ENCODE results near the gene ETV6.

The ETV6 gene

GRCh38 chr12:11777451-11777850 lies 128.0 kb downstream of the ETV6 start:
- DNase-seq (ENCODE audit: low read depth): no peak

DNA sequence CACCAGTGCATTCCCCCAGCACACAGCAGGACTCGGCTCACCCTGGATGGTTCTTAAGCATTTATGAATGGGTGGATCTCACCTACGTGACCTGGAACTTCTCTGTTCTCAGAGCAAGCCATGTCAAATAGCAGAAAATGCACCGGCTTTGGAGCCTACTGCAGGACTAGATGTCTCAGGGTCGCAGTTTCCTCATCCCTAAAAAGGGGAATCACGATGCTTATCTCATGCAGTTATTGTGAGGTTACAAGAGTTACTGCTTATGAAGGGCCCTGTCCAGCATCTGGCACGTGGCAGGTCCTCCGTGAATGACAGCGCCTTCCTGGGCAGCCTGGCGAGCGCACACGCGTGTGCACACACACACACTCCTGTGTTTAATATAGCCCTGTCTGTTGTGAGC lies 128.5 kb downstream of the ETV6 start:
- no peak for DNase-seq (ENCODE audit: low read depth)

GRCh38 chr12:11778713-11779685 lies 129.5 kb downstream of the ETV6 start:
- peak; percentile 79 for DNase-seq (ENCODE audit: low read depth)

DNA sequence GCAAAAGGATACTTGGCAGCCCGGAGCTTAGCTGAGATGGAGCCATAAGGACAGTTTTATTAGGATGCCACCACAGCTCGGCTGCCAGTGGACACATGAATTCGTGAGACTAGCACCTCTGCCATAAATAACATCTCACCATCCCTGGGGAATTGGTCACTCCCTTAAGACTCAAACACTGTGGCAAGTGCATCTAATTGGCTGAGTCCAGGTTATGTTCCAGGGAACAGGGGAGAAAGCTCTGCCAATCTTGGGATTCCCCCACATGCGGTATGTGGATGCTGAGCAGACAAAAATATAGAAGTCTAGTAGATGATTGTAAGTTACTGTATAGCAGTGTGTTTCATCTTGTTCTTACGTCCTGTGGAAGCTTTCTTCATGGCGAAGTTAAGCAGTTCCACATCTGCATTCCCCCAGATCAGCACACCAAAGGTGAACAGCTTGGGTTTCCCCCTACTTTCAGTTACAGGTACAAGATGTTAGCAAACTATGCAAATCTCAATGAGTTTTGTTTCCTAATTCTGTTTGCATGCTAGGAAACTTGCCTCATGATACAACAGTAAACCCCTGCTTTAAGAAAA lies 131.1 kb downstream of the ETV6 start:
- DNase-seq (ENCODE audit: low read depth): no peak

GRCh38 chr12:11782914-11783420 lies 133.5 kb downstream of the ETV6 start:
- DNase-seq (ENCODE audit: low read depth): no peak

DNA sequence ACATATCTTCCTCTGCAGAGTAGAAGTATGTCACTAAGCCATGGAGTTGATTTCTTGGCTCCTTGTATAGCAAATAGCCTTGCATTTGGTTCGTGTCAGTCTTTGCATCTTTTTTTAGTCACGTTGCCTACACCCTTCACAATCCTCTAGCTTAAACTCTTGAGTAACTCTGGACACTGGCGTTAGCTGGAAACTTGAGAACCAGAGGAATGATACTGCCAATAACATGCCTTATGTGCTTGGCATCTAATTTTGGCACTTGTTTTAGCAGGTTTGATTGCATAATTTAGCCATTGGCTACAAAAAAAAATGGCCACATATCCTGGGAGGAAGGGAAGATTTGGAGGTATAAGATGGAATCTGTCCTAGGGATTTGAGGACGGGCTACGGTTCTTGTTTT lies 136.2 kb downstream of the ETV6 start:
- DNase-seq (ENCODE audit: low read depth): peak; percentile 97

GRCh38 chr12:11786638-11787365 lies 137.3 kb downstream of the ETV6 start:
- peak; percentile 32 for DNase-seq (ENCODE audit: low read depth)

- no peak for DNase-seq (ENCODE audit: low read depth)
Measured at GRCh38 chr12:11787437-11787836, 138.0 kb downstream of the ETV6 start.

- no peak for DNase-seq (ENCODE audit: low read depth)
Measured at GRCh38 chr12:11787933-11788849, 138.7 kb downstream of the ETV6 start.

DNA sequence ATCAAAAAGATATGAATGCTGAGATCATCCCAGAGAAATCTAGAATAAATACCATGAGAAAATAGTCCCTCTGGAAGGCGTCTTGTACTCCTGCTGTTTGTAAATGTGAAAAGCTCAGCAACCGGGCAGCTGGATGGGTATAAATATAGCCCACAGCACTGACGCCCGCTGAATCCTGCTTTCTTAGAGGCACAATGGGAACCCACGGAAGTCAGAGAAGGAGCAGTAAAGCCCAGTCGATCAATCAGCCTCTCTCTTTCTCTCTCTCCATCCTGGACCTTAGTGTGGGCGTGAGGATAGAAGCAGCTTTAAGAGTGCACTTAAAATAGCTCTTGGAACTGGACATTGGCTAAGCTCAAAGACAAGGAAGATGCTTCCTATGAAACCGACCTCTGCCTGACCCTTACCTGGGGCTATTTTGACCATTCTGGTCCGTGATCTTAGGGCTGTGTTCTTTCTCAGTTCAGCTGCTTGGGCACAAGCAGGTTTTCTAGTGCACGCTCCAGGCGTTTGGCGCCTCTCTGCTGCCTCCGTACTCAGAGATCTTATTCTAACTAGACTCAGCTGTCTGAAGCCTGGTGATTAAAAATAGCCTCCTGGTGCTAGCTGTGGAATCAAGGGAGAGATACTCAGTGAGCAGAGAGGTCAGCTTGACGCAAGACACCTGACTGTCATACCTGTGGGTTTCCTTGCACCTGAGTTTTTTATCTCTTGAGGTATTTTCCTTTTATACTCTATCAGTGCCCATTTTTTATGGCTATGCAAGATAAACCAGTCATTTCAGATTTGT lies 144.6 kb downstream of the ETV6 start:
- DNase-seq (ENCODE audit: low read depth): no peak

DNA sequence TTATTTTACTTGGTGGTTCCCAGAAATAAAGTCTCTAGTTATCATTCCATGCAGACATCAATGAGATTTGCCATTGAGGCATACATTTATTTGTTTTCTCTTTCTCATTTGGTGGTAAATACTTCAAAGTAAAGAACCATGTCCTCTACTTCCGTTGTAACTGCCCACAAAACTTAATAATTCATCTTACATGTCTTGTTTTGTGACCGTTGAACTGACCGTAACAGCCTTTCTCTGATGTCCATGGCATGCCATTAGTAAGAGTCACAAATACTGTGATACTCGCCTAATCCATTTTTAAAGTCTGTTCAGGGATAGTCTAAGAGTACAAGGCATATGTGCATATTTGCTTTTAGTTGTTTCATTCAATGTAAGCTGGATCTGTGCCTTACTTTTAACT lies 145.3 kb downstream of the ETV6 start:
- DNase-seq (ENCODE audit: low read depth): no peak

- DNase-seq (ENCODE audit: low read depth): no peak
Measured at GRCh38 chr12:11795192-11795912, 145.9 kb downstream of the ETV6 start.

GRCh38 chr12:11795913-11796459 lies 146.5 kb downstream of the ETV6 start:
- DNase-seq (ENCODE audit: low read depth): peak; percentile 40

- DNase-seq (ENCODE audit: low read depth): peak; percentile 77
Measured at GRCh38 chr12:11797317-11797913, 147.9 kb downstream of the ETV6 start.

- no peak for DNase-seq (ENCODE audit: low read depth)
Measured at GRCh38 chr12:11798006-11798708, 148.7 kb downstream of the ETV6 start.

DNA sequence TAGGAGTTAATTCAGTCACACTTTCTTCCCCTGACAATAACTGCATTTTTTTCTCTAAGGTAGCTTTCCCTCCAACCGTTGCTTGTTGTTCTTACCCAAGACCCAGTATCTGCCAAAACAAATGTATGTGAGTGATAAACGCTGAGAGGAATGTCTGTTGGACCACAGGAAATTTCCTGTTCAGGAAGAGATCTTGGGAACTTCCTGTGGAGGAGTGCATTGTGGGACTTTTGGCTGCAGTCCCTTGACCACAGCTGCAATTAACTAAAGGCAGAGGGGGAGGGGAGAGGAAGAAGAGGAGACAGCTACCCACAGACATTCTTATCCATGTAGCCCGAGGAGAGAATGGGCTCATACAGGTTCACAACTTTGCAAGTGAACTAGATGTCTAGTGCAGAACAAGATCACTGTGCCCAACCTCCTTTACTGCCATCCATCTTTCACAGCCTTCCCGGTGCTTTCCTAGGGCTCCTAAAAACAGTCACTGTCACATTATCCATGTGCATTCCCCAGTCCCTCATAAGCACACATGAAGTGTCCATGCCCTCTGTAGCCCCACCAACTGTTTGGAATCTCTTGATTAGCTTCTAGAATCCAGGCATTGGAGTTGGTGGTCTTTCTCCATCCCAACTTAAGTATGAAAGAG lies 149.5 kb downstream of the ETV6 start:
- DNase-seq (ENCODE audit: low read depth): peak; percentile 32

- DNase-seq (ENCODE audit: low read depth): no peak
Measured at GRCh38 chr12:11799502-11799873, 150.0 kb downstream of the ETV6 start.

DNA sequence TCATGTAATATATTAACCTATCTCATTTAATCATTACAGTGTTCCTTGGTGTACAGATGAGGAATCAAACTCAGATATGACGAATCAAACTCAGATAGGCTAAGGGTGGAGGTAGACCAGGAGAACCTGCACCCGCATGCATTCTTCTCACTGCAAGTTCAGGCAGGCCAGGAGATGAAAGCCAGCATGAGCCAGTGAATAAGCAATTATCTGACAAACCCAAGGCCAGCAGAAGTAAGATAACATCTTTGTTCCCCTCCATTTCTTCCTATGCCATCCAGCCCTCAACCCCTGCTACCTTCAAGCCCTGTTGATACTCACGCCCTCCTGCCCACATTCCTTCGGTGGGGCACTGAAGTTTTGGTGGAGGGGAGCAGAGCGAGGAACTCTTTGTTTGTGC lies 152.2 kb downstream of the ETV6 start:
- no peak for DNase-seq (ENCODE audit: low read depth)

All from fibroblast of gingiva (primary cell).